Neural crest cell (in vitro differentiated cells): Measurements from ENCODE around the gene KIAA0408. TPM values are rescaled to one million over a fixed set of nuclear protein-coding genes. Genes with fewer than 3 reads are reported as not detected.

Experiments
- DNase-seq: peaks from one replicate; pipeline ENCODE4 v3.0.0; 2021; ENCODE audit warnings: low read depth, mixed read lengths, low spot score
- H3K27ac Mint-ChIP-seq: one replicate; pipeline ENCODE4 v1.8.0; 2021; ENCODE audit warnings: mild to moderate bottlenecking, mixed read lengths; ENCODE audit not compliant: unreplicated experiment
- H3K27me3 Mint-ChIP-seq: 2 replicates; pipeline ENCODE4 v1.8.0; 2021; ENCODE audit warnings: low read depth, mild to moderate bottlenecking, mixed read lengths
- H3K36me3 Mint-ChIP-seq: 2 replicates; pipeline ENCODE4 v1.8.0; 2021; ENCODE audit warnings: low read depth, mild to moderate bottlenecking, mixed read lengths
- H3K4me1 Mint-ChIP-seq: 2 replicates; pipeline ENCODE4 v1.8.0; 2021; ENCODE audit warnings: mixed read lengths
- H3K4me3 Mint-ChIP-seq: one replicate; pipeline ENCODE4 v1.8.0; 2021; ENCODE audit warnings: mild to moderate bottlenecking, mixed read lengths
- H3K9me3 Mint-ChIP-seq: 2 replicates; pipeline ENCODE4 v1.8.0; 2021; ENCODE audit warnings: mixed read lengths
- CTCF ChIP-seq: fragments of 200-600 bp; sonication (generic); conservative IDR thresholded peaks from 2 replicates; pipeline ENCODE4 v1.5.0; 2021; ENCODE audit warnings: antibody characterized with exemption, mild to moderate bottlenecking
- total RNA-seq: library from RNA; stranded (reverse); gene quantifications from 2 replicates; pipeline ENCODE4 v1.2.1, GENCODE V29; 2021

The KIAA0408 gene
- total RNA-seq, 1 donor from 2014 or later, result 39.1 TPM

GRCh38 chr6:127482325-127482724 lies 23.1 kb upstream of the KIAA0408 start:
- no peak for DNase-seq
- peak overlapping the region; percentile 6 for H3K27ac Mint-ChIP-seq

GRCh38 chr6:127481628-127482027 lies 22.4 kb upstream of the KIAA0408 start:
- Mint-ChIP-seq H3K27me3 (no peaks in the 10 kb centered on the region), H3K4me3 (no peak overlapping the region), H3K27ac (no peak overlapping the region), H3K36me3 (peaks cover 38% of the 10 kb centered on the region), H3K9me3 (peaks cover 2% of the 10 kb centered on the region), H3K4me1 (peaks cover 25% of the 10 kb centered on the region)
- TF ChIP-seq CTCF, result no peak
- DNase-seq, result no peak

More at GRCh38 chr6:127482325-127482724, 23.1 kb upstream of the KIAA0408 start:
- peaks cover 33% of the 10 kb centered on the region for H3K36me3 Mint-ChIP-seq
- no peaks in the 10 kb centered on the region for H3K27me3 Mint-ChIP-seq
- H3K4me3 Mint-ChIP-seq, result no peak overlapping the region
- H3K4me1 Mint-ChIP-seq, result peaks cover 32% of the 10 kb centered on the region
- TF ChIP-seq CTCF, result no peak
- peaks cover 2% of the 10 kb centered on the region for H3K9me3 Mint-ChIP-seq

GRCh38 chr6:127481111-127481510 lies 21.9 kb upstream of the KIAA0408 start:
- Mint-ChIP-seq H3K27me3 (no peaks in the 10 kb centered on the region), H3K27ac (peak overlapping the region; percentile 39), H3K4me3 (no peak overlapping the region), H3K9me3 (peaks cover 2% of the 10 kb centered on the region), H3K4me1 (peaks cover 23% of the 10 kb centered on the region), H3K36me3 (peaks cover 42% of the 10 kb centered on the region)
- DNase-seq, result no peak
- no peak for TF ChIP-seq CTCF

GRCh38 chr6:127477658-127478057 lies 18.5 kb upstream of the KIAA0408 start:
- TF ChIP-seq CTCF, result no peak
- Mint-ChIP-seq H3K36me3 (peaks cover 51% of the 10 kb centered on the region), H3K27ac (no peak overlapping the region), H3K4me1 (peaks cover 6% of the 10 kb centered on the region), H3K4me3 (no peak overlapping the region), H3K27me3 (no peaks in the 10 kb centered on the region), H3K9me3 (peaks cover 2% of the 10 kb centered on the region)
- no peak for DNase-seq

- Mint-ChIP-seq H3K4me3 (no peak overlapping the region), H3K36me3 (peaks cover 47% of the 10 kb centered on the region), H3K4me1 (no peaks in the 10 kb centered on the region), H3K27me3 (no peaks in the 10 kb centered on the region), H3K9me3 (peaks cover 2% of the 10 kb centered on the region), H3K27ac (peak overlapping the region; percentile 6)
- TF ChIP-seq CTCF, result no peak
- DNase-seq, result no peak
Observed at GRCh38 chr6:127475823-127476176, 16.6 kb upstream of the KIAA0408 start.
